ENCODE results near the gene CSGALNACT2. TPM values are rescaled to one million over a fixed set of nuclear protein-coding genes. Genes with fewer than 3 reads are reported as not detected.
"Not testable (repeated sequence)": the region's sequence is repeated elsewhere in the genome, so short reads cannot be mapped to it uniquely, and the experiment has no call there.

Gene CSGALNACT2
- total RNA-seq, 8 experiments from 2014 or later = 6.6 to 22.9 (median 11.8) TPM

- in situ Hi-C loops (cut with MboI; ENCODE audit: low pct_unique_long_range_greater_than_20kb in 2 of 9, low sequenced_read_pairs in 9 of 9, unreplicated experiment in 9 of 9) = no loop called here
- Histone ChIP-seq H3K4me1 (replicated peaks in 1 of 2) (peaks cover 16 to 23% of the 10 kb centered on the region in 2 donors), H3K4me3 (no peak overlapping the region), H3K27ac (no peak overlapping the region)
- 90 to 100% (median 92%) methylated on average over 1 to 3 of the region's 15 CpGs; no CpG with 5 or more reads in 5 of the 10 experiments for WGBS, 10 experiments
- no peak for ATAC-seq (replicated peaks in 6 of 8)
Measured at GRCh38 chr10:43216931-43217562, 78.8 kb downstream of the CSGALNACT2 start.

GRCh38 chr10:43217563-43218205 is 79.4 kb downstream of the CSGALNACT2 start:
- Histone ChIP-seq H3K27ac (no peak overlapping the region), H3K4me3 (no peak overlapping the region), H3K4me1 (replicated peaks in 1 of 2) (peaks cover 22 to 29% of the 10 kb centered on the region in 2 donors)
- ATAC-seq (replicated peaks in 6 of 8) = peak in 2 of 8 experiments; percentile 25 to 30
- WGBS, 10 experiments = 80% methylated on average over 1 of the region's 10 CpGs; no CpG with 5 or more reads in 9 of the 10 experiments
- in situ Hi-C loops (cut with MboI; ENCODE audit: low pct_unique_long_range_greater_than_20kb in 2 of 9, low sequenced_read_pairs in 9 of 9, unreplicated experiment in 9 of 9) = no loop called here

GRCh38 chr10:43218206-43218950 is 80.1 kb downstream of the CSGALNACT2 start:
- 13 to 100% (median 68%) methylated on average over 1 to 13 of the region's 18 CpGs; no CpG with 5 or more reads in 1 of the 10 experiments for WGBS, 10 experiments
- in situ Hi-C loops (cut with MboI; ENCODE audit: low pct_unique_long_range_greater_than_20kb in 2 of 9, low sequenced_read_pairs in 9 of 9, unreplicated experiment in 9 of 9) = no loop called here
- ATAC-seq (replicated peaks in 6 of 8) = peak in 6 of 8 experiments; percentile 40 to 76 (median 62)

GRCh38 chr10:43218951-43219837 is 80.9 kb downstream of the CSGALNACT2 start:
- 8 to 83% (median 74%) methylated on average over 1 to 6 of the region's 18 CpGs; no CpG with 5 or more reads in 5 of the 10 experiments for WGBS, 10 experiments
- Histone ChIP-seq H3K27ac (no peak overlapping the region), H3K4me1 (replicated peaks in 1 of 2) (peaks cover 23 to 32% of the 10 kb centered on the region in 2 donors), H3K4me3 (no peak overlapping the region)
- in situ Hi-C loops (cut with MboI; ENCODE audit: low pct_unique_long_range_greater_than_20kb in 2 of 9, low sequenced_read_pairs in 9 of 9, unreplicated experiment in 9 of 9) = no loop called here
- ATAC-seq (replicated peaks in 6 of 8) = peak in 1 of 8 experiments; percentile 14

More at GRCh38 chr10:43218206-43218950, 80.1 kb downstream of the CSGALNACT2 start:
- peaks cover 23 to 32% of the 10 kb centered on the region in 2 donors for H3K4me1 ChIP-seq (replicated peaks in 1 of 2)
- no peak overlapping the region for H3K4me3 ChIP-seq
- H3K27ac ChIP-seq = no peak overlapping the region

GRCh38 chr10:43219848-43220247 is 81.6 kb downstream of the CSGALNACT2 start:
- no peak overlapping the region for H3K27ac ChIP-seq

GRCh38 chr10:43220251-43220650 is 82.0 kb downstream of the CSGALNACT2 start:
- 0 to 100% (median 100%) methylated on average over 1 to 2 of the region's 6 CpGs; no CpG with 5 or more reads in 3 of the 10 experiments for WGBS, 10 experiments
- H3K4me1 ChIP-seq (replicated peaks in 1 of 2) = peaks cover 23 to 32% of the 10 kb centered on the region in 2 donors
- ATAC-seq (replicated peaks in 6 of 8); in situ Hi-C loops (cut with MboI; ENCODE audit: low pct_unique_long_range_greater_than_20kb in 2 of 9, low sequenced_read_pairs in 9 of 9, unreplicated experiment in 9 of 9); H3K4me3 ChIP-seq; H3K27ac ChIP-seq: not testable (repeated sequence)

More at GRCh38 chr10:43219848-43220247, 81.6 kb downstream of the CSGALNACT2 start:
- 29 to 83% (median 71%) methylated on average over 1 to 5 of the region's 5 CpGs; no CpG with 5 or more reads in 5 of the 10 experiments for WGBS, 10 experiments
- in situ Hi-C loops (cut with MboI; ENCODE audit: low pct_unique_long_range_greater_than_20kb in 2 of 9, low sequenced_read_pairs in 9 of 9, unreplicated experiment in 9 of 9) = no loop called here
- peaks cover 23 to 32% of the 10 kb centered on the region in 2 donors for H3K4me1 ChIP-seq (replicated peaks in 1 of 2)
- ATAC-seq (replicated peaks in 6 of 8) = no peak
- no peak overlapping the region for H3K4me3 ChIP-seq

- Histone ChIP-seq H3K4me1 (replicated peaks in 1 of 2) (peaks cover 23 to 32% of the 10 kb centered on the region in 2 donors), H3K27ac (no peak overlapping the region), H3K4me3 (no peak overlapping the region)
- in situ Hi-C loops (cut with MboI; ENCODE audit: low pct_unique_long_range_greater_than_20kb in 2 of 9, low sequenced_read_pairs in 9 of 9, unreplicated experiment in 9 of 9) = no loop called here
- peak in 4 of 8 experiments; percentile 23 to 75 (median 42) for ATAC-seq (replicated peaks in 6 of 8)
- WGBS, 10 experiments = 20 to 87% (median 60%) methylated on average over 1 to 5 of the region's 14 CpGs; no CpG with 5 or more reads in 3 of the 10 experiments
Measured at GRCh38 chr10:43220657-43221418, 82.6 kb downstream of the CSGALNACT2 start.

GRCh38 chr10:43221419-43222209 is 83.4 kb downstream of the CSGALNACT2 start:
- WGBS, 10 experiments = 44 to 100% (median 85%) methylated on average over 2 to 16 of the region's 19 CpGs; no CpG with 5 or more reads in 2 of the 10 experiments
- in situ Hi-C loops (cut with MboI; ENCODE audit: low pct_unique_long_range_greater_than_20kb in 2 of 9, low sequenced_read_pairs in 9 of 9, unreplicated experiment in 9 of 9) = no loop called here
- H3K4me3 ChIP-seq = no peak overlapping the region
- ATAC-seq (replicated peaks in 6 of 8) = peak; percentile 19 to 73 (median 44)
- H3K4me1 ChIP-seq (replicated peaks in 1 of 2) = peaks cover 23 to 32% of the 10 kb centered on the region in 2 donors
- H3K27ac ChIP-seq = no peak overlapping the region

- in situ Hi-C loops (cut with MboI; ENCODE audit: low pct_unique_long_range_greater_than_20kb in 2 of 9, low sequenced_read_pairs in 9 of 9, unreplicated experiment in 9 of 9) = no loop called here
- WGBS, 10 experiments = 0 to 100% (median 75%) methylated on average over 1 to 3 of the region's 4 CpGs; no CpG with 5 or more reads in 5 of the 10 experiments
- Histone ChIP-seq H3K27ac (no peak overlapping the region), H3K4me1 (replicated peaks in 1 of 2) (peaks cover 23 to 32% of the 10 kb centered on the region in 2 donors), H3K4me3 (no peak overlapping the region)
- peak in 5 of 8 experiments; percentile 27 to 77 (median 51) for ATAC-seq (replicated peaks in 6 of 8)
Measured at GRCh38 chr10:43222210-43222720, 84.0 kb downstream of the CSGALNACT2 start.

- H3K27ac ChIP-seq = no peak overlapping the region
- H3K4me1 ChIP-seq (replicated peaks in 1 of 2) = peaks cover 23 to 32% of the 10 kb centered on the region in 2 donors
- ATAC-seq (replicated peaks in 6 of 8) = no peak
- WGBS, 10 experiments = 0 to 71% (median 60%) methylated on average over 1 of the region's 1 CpG; no CpG with 5 or more reads in 7 of the 10 experiments
- in situ Hi-C loops (cut with MboI; ENCODE audit: low pct_unique_long_range_greater_than_20kb in 2 of 9, low sequenced_read_pairs in 9 of 9, unreplicated experiment in 9 of 9) = no loop called here
- no peak overlapping the region for H3K4me3 ChIP-seq
Measured at GRCh38 chr10:43223056-43223455, 84.8 kb downstream of the CSGALNACT2 start.

- in situ Hi-C loops (cut with MboI; ENCODE audit: low pct_unique_long_range_greater_than_20kb in 2 of 9, low sequenced_read_pairs in 9 of 9, unreplicated experiment in 9 of 9) = no loop called here
- WGBS, 10 experiments = 10 to 88% (median 59%) methylated on average over 1 of the region's 1 CpG; no CpG with 5 or more reads in 2 of the 10 experiments
- no peak overlapping the region for H3K27ac ChIP-seq
Measured at GRCh38 chr10:43224321-43224720, 86.1 kb downstream of the CSGALNACT2 start.

More at GRCh38 chr10:43224321-43224720, 86.1 kb downstream of the CSGALNACT2 start:
- Histone ChIP-seq H3K4me3 (no peak overlapping the region), H3K4me1 (replicated peaks in 1 of 2) (peaks cover 17 to 23% of the 10 kb centered on the region in 2 donors)
- ATAC-seq (replicated peaks in 6 of 8) = peak in 1 of 8 experiments; percentile 8

All from motor neuron (in vitro differentiated cells).